Limb (tissue), 2 donors: Measurements from ENCODE around the gene PNMA1.

Experiments used
- DNase-seq, 2 donors: peaks; one replicate each; pipeline ENCODE4 v3.0.0-alpha.2; 2016; ENCODE audit errors: extremely low spot score in 2 of 2

PNMA1 gene

DNA sequence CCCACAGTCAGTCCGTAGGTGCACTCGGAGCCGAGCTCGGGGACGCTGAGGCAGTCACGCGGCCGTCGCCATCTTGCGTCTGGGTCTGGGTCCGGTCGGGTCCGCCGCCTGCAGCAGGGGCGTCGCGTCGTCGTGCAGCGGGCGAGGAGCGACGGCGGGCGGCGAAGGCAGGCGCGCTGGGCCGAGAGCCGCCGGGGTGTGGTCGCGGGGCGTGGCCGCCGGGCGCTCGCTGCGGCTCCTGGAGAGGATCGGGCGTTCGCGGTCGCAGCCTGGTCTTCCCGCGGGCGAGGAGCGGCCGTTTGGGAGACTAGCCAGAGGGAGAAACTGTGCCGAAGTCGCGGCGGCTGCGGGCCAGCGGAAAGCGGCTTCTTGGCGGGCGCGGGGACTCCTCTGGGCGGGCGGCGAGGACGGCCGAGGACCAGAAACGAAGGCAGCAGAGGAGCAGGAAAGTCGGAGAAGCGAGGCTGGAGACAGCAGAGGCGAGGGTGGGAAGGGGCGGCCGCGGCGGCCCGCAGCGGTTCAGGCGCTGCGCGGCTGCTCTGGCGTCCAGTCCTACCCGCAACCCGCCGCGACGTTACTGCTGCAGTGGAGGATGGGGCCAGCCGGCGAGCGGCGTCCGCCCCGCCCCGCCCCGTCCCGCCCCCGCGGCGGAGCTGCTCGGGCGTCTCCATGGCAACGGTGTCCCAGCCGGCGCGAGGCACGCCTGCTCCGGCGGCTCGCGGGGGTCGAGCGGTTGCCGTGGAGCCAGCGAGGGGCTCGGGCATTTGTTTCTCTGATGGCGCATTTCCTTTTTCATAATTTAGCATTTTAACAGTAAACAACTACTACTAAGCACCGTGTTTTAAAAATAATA is at the start of gene PNMA1:
PNMA1 (minus strand) TSS at position 582 of the 853 bp plus-strand sequence. CDS start 745 bp downstream, outside the sequence.
- DNase-seq: peak; percentile 92 to 95

DNA sequence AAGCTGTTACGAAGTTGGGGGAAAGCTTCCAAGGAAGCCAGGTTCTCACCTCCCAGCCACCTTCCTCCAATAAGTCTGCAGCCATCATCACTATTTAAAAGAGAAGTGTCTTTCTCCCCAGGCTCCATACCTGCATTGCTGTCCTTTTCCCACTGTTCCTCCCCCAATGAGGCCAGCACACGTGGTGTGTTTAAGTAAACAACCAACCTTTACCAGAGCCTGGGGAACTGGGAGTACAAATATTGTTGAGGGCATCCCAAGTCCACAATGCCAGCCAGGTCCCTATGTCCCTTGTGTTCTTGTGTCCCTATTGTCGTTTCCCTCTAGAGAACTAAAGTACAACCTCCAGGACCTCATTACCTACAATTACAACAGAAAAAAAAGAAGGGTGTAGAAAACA is 49.2 kb upstream of the PNMA1 start:
- no peak for DNase-seq

DNA sequence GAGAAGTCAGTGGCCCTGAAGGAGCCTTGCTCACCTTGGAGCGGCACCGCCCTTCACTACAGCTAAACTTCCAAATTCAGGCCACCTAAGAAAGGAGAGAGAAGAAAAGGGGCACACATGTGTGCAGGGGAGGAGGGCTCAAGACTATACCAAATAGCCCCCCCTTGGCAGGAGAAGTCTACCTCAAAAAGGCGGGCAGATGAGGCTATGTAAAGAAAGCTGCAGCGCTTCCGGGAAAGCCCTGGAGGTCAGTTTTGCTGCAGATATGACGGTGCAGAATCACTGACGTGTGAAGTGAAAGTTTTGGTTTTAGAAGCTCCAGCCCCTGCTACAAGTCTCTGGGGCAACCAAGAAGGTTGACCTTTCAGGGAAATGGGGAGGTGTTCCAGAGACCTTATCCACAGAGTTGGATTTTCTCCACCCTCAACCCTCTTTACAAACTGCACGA is 48.2 kb upstream of the PNMA1 start:
- no peak for DNase-seq

DNA sequence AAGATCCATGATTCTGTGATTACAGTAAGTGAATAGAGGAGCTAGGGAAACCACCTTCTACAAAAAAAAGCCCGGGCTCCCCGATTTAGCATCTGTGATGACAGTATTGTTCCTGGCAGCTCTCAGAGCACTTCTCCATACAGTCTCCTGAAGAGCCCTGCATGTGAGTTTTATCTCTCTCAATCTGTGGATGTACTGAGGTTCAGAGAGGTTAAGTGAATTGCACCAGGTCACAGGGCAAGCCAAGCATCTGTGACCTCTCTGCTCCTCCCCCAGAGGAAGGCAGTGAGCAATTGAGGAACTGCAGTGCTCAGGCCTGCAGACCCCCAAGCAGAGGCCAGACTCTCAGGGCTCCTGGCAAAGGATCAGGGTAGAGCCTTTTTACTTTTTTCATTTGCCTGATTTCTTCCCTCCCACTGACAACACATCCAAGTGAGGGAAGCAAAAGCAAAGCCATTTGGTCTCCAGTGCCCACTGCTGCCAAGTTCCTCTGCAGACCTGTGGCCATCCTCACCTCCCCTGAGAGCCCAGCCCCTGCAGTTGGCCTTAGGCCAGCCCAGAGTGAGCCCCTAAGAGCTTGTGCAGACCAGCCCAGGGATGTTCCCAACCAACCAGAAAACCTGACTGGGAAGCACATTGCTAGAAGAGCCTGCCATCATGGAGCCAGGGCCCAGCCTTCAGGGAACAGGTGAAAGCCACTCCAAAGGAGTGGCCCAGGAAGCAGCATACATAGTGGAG is 47.6 kb upstream of the PNMA1 start:
- DNase-seq: no peak

DNA sequence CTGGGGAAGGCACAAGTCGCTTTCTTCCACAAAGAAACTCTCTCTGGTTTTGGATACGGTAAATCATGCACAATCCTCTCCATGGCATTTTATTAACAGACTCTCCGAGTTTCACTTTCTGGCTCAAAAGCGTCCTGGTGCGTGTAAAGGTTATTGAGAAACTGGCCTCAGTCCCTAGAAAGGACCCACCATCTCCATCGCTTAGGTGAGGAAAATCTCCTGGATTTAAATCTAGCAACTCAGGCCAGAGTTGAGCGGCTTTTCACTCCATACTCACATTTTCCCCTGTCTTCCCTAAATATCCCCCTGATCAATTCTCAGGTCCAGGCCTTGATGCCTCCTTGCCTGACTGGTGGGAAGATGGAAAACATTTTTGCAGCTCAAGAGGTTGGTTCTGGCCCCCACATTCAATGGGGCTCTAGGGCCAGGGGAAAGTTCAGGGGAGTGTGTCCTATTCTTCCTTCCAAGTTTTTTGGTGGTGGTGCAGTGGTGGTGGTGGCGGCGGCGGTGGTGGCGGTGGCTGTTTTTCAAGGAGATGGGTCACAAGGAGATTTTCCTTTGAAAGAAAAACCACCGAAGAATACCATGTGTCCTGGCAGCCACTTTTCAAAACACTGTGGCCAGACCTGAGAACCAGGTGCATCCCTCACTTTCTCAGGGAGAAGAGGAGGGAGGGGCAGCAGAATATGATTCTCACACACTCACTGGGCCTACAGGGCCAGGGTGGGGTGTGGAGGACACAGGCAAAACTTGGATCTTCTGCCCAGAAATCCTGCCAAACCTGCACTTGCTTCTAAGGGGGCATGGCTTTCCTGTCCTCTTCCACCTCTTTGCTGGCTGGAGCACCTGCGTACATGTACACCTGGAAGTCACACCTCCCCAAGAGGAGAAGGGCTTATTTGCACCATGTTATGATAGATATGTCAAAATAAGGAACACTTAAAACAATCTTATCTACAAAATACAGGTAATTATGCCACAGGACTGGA is 46.7 kb upstream of the PNMA1 start:
- DNase-seq: no peak

DNA sequence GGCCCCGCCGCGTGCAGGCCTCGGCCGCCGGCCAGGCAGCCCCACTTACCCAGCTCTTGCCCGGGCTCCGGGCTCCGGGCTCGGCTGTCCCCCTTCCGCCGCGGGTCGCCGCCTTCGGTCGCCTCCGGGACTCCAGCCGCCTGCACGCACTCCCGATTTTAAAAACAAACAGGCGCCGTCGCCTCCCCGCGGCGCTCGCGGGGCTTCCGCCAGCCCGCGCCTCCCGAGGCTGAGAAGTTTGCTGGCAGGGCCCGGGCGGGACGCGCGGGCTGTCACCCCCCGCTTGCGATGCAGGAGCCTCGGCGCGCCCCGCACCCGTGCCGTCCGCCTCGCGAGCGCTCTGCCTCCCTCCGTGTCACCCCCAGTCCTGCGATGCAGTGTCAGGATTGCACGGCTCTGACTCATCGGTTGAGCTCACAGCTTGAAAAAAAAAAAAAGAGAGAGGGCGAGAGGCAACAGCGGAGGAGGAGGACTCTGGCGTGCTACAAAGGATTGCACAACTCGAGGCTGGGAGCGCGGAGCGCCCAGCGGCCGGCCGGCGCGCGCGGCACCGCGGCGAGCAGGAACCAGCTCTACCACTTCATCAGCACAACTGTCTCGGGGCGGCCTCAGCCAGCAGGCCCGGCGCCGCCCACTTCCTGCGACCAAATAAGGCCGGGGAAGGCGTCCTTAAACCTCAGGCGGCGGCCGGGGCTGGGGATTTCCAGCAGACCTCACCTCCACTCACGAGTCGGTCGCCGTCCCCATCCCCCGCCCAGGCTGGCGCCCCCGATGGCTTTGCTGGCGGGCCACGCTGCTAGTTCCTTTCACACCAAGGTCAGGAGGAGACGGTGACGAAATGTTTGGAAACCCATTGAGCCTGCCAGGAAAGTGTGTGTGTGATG is 45.8 kb upstream of the PNMA1 start:
- peak; percentile 94 to 95 for DNase-seq

DNA sequence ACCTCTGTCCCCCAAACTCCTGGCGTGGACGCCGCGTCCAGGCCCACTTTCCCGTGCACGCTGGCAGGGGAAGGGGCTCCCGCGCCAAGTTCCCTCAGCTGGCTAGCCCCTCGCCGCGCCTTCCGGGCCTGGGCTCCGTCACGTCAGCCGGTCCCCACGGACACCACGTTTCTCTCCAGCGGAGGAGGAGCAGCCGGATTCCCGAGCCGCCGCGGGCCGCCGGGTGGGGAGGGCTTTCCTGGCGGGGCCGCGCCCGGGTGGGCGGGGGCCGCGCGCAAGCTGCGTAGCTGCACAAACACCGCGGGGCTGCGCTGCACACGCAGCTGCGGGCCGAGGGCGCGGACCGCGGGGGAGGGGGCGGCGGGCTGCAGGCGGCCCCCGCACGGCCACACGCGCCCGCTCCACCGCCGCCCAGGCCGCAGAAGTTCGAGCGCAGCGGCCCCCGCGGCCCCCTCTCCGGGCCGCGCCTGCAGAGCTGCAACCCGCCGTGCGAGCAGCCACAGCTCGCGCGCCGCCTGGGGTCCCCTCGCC is 45.1 kb upstream of the PNMA1 start:
- DNase-seq: peak in 1 of 2 donors; percentile 88

DNA sequence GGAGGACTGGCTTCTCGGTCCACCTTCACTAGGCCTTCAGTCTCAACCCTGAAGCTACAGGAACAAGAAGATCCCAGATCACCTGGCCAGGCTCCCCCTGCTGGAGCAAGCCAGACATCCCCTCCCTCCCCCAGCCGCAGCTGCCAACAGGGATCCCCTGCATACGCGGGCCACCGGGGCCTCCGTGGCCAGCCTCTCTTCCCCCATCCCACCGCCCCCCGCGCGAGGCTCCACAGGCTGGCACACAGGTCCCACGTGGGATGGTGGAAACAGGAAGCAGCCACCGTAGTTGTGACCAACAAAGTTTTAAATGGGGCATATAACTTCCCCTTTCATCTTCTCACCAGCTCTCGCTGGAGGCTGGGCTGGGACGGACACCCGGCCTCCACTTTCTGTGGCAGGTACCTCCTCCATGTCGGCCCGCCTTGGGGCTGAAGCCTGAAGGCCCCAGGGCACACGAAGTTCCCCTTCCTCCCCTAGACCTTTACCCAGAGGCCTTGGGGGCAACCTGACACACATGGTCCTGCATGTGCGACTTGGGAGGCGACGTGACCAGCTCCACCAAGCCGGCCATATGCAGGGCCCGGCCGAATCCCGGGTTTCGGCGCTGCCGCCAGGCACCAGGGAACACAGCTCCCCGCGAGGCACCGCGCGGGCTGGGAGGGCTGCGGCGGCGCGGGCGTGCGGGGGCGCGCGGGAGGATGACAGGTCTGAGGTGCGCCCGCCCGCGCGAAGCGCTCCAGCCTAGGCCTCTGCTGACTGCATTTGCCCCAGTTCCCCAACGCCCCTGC is 44.4 kb upstream of the PNMA1 start:
- DNase-seq: peak in 1 of 2 donors; percentile 84

- no peak for DNase-seq
Measured at GRCh38 chr14:73757876-73758391, 43.8 kb upstream of the PNMA1 start.

DNA sequence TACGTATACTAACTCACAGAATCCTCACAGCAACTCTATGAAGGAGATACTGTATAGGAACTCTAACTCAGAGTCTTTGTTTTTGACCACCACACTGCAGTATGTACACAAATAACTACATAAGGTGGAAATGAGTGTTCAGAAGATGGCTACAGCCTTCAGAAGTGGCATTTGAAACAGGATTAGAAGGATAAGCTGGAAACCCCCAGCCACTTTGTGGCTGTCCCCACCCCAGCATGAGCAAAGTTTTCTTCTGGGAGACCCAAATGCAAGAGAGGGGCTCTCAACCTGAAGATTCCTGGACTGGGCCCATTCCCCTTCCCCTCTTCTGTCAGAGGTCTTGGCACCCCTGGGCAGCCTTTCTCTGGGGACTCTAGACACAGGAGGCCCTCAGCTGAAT is 43.2 kb upstream of the PNMA1 start:
- DNase-seq: no peak

DNA sequence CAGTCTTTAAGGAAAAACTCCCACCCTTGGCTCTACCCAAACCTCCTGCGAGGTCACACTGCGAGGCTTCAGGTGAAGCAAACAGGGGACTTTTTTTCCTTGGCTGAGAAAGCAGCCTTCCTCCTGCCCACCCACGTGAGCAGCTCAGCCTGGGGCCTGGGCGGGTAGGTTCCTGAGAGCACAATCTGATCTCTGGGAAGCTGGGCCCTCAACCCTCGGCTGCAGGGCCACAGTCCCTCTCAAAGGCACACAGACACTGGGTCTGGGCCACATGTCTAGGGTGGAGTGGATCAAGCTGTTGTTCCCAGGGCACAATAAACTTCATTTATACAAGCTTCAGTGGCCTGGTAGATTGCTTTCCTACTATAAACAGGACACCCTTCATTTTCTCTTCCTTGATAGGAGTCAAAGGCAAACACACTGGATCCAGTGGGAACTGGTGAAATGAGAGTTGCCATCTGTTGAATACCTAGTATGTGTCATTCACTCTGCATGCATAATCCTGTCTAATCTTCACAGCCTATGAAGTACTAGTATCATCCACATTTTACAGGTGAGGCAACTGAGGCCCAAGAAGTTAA is 41.3 kb upstream of the PNMA1 start:
- DNase-seq: peak in 1 of 2 donors; percentile 51

GRCh38 chr14:73754911-73755360 is 40.8 kb upstream of the PNMA1 start:
- peak in 1 of 2 donors; percentile 78 for DNase-seq

DNA sequence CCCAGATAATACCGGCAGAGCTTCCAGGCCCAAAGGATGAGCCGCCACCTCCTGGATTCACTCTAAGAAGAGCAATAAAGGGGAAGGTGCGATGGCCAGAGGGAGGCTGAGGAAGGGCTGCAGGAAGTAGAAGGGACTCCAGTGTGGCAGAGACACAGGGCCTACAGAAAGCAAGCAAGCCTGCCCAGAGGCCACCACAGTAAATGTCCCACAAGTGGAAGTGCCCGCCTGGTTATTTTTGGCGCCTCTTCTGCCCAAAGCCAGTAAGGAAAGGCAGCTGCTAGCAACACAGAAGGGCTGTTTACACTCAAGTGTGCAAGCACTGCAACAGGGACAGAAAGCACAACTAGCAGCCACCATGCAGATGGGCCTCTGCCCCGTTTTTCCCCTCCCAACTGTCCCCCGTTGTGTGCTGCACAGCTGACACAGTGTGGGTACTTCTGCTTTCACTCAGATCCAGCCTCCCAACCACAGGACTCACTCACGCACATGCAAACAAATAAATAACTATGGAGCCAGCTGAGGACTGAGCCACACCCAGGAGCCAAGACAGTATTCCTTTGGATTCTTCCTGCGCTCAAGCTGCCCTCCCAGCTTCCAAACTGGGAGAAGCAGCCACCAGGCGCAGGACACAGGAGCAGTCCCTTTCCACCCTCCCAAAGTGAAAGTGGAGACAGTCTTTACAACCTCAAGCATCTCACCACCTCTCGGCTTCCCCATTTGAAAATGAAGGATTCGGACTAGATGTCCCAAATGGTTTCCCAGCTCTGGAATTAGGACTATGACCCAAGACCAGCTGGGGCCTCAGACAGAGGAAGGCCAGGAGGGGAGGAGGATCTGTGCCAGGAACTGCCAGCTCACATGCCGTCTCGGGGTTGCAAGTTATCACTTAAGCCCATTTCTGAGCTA is 40.0 kb upstream of the PNMA1 start:
- peak in 1 of 2 donors; percentile 40 for DNase-seq

DNA sequence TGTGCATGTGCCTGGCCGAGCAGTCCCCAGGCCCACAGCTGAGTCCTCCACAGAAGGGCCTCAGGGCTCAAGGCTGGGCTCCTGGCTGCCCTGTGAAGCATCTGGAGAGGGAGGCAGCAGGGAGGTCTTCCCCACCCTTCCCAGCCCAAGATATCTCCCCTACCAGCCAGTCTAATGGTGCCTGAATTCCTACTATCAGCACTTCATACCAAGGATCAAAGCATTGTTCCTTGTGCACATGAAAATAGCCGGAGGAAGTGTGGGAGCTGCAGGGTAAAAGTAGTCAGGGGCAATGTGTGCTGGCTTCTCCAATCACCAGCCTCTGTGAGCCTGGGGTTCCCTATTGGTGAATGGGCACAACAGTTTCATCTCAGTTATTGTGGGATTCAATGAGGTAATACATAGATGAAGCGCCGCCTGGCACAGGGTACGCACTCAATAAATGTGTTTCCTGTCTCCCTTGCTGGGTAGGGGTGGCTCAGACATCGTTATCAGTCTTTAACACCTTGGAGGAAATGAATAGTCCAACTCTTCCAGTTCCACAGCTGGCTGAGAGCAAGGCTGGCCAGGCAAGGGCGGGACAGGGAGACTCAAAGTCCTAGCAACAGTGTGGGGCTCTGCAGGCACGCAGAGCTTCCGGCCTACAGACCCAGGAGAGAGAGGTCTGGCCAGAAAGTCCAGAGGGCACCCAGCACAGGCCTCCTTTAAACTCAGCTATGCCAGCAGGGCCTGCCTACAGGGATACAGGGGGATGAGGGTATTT is 39.1 kb upstream of the PNMA1 start:
- peak in 1 of 2 donors; percentile 40 for DNase-seq

DNA sequence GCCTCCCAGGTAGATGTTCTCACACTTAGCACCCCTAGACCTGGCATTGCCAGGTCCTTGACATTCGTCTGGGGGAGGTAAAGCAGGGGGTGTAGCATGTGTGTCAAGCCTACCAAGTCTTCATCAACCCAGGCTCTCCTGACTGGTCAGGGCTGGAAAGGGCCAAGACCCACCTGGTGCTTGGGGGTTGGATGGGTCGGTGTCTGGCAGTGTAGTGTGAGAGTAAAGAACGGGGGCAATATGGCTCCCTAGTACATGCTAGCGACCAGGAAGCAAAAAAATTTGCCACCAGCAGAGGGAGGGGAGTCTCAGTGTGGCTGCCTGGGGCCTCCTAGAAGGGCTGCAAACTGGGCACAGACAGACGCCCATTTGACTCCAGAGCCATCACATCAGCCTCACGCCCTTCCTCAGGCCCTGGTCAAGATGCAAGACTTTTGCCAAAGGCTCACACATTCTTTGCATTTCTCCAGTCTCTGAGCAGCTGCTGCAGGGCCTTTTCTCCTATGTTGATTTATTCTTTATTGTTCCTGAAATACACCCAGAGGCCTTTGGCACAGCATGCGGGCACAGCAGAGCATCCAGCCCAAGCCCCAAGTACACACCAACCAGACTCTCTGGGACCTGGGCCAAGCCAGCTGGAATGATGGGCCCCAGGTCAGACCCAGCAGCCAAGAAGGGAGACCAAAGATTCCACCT is 38.3 kb upstream of the PNMA1 start:
- DNase-seq: peak in 1 of 2 donors; percentile 71

DNA sequence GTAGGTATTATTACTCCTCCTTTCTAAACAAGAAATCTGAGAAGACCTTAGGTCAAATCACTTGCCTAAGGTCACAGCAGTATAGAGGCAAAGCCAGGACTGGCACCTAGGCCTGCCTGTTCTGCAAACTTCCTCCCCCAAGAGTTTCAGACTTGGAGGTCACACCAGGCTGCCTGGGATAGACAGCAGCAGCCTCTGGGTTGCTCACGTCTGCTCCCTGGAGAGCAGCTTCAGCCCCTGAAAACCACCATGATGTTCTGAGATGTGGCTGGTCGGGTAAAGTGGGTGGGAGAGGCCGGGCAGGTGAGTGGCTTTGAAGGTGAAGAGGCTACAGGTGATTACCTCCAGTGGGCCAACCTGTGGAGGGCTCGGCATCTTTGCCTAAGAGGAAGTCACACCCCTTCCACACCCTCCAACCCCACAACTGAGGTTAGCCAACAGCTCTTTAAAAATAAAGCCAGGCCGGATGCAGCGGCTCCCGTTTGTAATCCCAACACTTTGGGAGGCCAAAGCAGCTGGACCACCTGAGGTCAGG is 37.0 kb upstream of the PNMA1 start:
- DNase-seq: peak in 1 of 2 donors; percentile 23
